ENCODE measurements around the gene CHAF1B.
"Not testable (repeated sequence)": the region's sequence is repeated elsewhere in the genome, so short reads cannot be mapped to it uniquely, and the experiment has no call there.

Gene CHAF1B

DNA sequence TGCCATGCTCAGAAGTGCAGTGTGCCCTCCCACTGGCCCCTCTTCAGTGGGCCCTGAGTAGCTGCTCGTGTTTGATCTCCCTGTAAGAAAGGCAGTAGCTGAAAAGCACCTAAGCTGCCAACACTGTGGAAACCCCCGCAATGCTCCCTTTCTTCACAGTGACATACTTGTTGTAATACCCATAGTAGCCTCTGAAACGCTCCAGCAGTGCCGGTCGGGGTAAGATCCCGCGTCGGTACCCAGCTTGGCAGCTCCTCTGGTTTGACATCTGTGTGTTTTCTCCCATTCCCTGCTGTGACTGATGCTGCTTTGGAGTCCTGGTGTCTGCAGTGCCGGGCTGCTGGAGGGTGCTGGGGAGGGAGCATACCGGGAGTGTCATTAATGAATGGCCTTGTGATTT is 3.6 kb downstream of the CHAF1B start:
- DNase-seq = no peak

- DNase-seq = not testable (repeated sequence)
Observed at GRCh38 chr21:36391649-36392048, 6.5 kb downstream of the CHAF1B start.

DNA sequence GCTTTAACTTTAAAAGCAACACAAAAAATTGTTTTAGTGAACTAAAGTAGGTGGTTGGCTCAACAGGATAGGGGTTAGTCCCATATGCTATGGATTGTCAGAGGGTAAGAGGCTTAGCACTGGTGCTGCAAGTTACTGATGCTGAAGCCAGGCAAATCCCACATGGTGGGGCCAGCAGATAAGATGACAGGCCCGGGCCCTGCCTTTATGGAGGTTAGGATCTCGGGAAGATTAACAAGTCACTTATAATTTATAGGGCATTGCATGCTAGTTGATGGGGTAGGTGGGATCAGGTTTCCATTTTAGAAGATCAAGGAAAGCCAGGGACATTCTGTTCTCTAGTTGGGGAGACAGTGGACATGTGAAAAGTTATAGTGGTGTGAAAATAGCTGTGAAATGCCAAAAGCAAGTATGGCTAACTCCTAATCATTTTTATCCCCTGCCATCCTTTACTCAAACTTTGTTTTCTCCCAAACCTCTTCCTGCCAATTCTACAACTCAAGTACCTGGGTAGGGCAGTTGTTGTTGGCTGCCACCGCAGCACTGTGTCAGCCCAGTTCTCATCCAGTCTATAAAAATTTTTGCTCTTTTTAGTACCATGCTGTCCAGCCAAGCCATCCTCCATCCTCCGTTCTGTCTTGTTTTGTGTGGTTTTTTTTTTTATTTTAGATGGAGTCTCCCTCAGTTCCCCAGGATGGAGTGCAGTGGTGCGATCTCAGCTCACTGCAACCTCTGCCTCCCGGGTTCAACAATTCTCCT is 10.3 kb downstream of the CHAF1B start:
- DNase-seq = no peak

DNA sequence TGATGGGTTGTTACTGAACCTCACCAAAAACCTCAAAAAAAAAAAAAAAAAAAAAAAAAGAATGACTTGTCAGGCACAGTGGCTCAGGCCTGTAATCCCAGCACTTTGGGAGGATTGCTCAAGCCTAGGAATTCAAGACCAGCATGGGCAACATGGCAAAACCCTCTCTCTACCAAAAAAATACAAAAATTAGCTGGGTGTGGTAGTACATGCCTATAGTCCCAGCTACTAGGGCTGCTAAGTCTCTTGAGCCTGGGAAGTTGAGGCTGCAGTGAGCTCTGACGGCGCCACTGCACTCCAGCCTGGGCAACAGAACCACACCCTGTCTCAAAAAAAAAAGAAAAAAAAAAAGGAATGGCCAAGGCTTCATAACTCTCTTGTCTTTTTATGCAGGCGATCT is 11.1 kb downstream of the CHAF1B start:
- no peak for DNase-seq

DNA sequence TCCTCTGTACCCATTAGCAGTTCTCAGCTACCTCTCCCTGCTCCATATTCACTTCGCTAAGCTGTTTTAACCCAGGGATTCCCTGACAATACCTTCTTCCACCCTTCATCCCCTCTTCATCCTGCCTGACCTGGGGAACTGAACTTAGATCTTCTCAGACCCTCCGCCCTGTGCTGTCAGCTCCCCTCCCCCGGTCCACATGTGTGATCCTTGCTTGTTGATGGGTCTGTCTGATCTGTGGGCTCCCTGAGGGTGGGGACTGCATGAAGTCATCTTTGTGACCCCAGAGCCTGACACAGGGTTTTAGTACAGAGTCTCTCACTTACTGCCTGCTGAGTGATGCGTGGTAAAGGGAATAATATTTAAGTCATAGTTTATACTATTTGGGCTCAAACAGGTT is 11.8 kb downstream of the CHAF1B start:
- DNase-seq = no peak

GRCh38 chr21:36397606-36398005 is 12.4 kb downstream of the CHAF1B start:
- DNase-seq = no peak

- DNase-seq = not testable (repeated sequence)
Observed at GRCh38 chr21:36399736-36400135, 14.5 kb downstream of the CHAF1B start.

- DNase-seq = no peak
Observed at GRCh38 chr21:36400719-36401118, 15.5 kb downstream of the CHAF1B start.

DNA sequence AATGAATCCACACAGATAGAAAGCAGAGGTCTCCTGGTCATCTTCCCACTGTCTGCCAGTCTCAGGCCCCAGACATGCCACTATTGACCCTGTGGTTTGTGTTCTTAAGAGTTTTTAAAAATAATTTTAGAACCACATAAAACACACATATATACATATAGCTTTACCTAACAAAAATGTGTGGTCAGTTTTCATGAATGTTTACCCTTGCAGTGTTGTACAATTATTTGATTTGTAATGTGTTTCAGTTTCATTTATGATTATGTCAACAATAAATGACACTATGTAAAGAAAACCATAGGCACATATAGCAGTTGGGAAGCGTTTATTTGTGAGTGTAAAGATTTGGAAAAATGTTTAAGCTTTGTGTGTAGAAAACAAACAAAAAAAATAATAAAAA is 17.1 kb downstream of the CHAF1B start:
- no peak for DNase-seq

DNA sequence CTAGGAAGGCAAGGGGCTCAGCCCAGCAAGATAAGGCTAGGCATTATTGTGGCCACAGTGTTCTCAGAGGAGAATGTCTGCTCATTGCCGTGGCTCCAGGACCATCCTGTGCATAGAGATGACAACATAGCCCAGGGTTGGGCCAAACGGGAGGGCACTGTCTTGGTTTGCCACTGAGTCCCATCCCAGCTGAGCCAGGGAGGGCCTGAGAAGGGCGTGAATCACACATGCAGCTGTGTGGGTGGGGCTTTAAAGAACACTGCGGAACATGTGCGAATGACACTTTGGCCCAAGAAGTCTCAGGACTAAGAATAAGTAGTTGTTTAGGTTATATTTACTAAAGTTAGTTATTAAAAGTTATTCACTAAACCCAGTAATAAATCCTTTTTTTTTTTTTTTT is 18.5 kb downstream of the CHAF1B start:
- DNase-seq = no peak

- DNase-seq = no peak
Observed at GRCh38 chr21:36408568-36408967, 23.4 kb downstream of the CHAF1B start.

DNA sequence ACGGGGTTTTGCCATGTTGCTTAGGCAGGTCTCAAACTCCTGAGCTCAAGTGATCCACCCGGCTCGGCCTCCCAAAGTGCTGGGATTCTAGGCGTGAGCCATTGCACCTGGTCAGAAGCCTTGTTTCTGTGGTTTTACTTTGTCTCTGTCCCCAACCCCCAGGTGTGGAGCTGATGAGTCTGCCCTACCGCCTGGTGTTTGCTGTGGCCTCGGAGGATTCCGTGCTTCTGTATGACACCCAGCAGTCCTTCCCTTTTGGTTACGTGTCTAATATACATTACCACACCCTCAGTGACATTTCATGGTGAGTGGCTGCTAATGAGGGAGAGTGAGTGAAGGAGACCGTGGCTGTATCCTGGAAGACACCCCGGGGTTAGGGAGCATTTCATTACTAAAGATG is 26.1 kb downstream of the CHAF1B start:
- DNase-seq = no peak

DNA sequence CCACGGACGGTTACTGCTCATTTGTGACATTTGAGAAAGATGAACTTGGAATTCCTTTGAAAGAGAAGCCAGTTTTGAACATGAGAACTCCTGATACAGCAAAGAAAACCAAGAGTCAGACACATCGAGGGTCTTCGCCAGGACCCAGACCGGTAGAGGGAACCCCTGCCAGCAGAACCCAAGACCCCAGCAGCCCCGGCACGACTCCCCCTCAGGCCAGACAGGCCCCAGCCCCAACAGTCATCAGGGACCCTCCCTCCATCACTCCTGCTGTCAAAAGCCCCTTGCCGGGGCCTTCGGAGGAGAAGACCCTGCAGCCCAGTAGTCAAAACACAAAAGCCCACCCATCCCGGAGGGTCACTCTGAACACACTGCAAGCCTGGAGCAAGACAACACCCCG is 27.7 kb downstream of the CHAF1B start:
- no peak for DNase-seq

DNA sequence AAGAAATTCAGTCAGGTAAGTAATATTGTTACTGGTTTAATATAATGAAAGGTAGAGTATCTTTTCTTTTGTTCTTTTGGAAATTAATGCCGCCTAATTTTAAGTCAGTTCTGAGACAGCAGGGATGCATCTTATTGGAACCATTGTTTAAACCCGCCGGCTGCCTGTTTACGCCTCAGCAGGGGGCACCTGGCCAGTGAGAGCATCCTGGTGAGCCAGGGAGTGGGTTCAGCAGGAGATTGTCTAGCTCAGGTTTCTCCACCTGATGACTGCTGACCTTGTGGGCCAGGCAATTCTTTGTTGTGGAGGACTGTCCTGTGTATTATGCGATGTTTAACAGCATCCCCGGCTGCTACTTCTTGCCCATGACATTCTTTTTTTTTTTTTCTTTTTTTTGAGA is 30.2 kb downstream of the CHAF1B start:
- no peak for DNase-seq

DNA sequence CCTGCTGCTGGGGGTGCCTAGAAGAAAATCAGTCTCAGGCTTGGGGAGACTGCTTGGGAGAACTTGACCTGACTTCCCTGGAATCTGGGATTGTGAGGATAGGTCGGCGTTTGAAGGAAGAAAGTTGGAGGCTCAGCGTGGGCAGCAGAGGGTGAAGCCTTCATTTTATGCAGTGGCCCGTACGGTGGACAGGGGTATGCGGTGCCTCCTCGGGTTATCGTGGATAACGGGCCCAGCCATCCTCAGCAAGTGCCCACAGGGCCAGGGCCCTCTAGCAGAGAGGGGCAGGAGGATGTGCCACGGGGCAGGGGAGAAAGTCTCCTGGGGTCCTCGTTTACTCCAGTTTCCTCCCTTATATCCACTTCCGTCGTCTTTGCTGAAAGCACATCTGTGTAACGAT is 34.0 kb downstream of the CHAF1B start:
- no peak for DNase-seq

DNA sequence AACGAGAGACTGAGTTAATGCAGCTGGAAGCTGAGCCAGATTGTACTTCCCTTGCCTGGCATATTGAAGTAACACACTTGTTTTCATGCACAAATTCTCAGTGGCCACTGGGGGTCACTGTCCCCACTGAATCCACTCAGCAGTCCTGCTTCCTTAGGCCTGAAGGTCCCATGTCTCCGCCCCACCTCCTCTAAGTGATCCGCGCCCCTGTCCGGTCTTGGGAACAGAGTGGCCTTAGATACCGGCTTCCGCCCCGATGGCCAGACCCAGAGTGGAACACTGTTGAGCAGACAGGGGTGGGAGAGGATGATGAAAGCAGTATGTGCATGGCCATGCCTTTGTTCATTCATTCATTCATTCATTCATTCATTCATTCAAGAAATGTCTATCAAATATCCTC is 34.8 kb downstream of the CHAF1B start:
- DNase-seq = peak; percentile 39

DNA sequence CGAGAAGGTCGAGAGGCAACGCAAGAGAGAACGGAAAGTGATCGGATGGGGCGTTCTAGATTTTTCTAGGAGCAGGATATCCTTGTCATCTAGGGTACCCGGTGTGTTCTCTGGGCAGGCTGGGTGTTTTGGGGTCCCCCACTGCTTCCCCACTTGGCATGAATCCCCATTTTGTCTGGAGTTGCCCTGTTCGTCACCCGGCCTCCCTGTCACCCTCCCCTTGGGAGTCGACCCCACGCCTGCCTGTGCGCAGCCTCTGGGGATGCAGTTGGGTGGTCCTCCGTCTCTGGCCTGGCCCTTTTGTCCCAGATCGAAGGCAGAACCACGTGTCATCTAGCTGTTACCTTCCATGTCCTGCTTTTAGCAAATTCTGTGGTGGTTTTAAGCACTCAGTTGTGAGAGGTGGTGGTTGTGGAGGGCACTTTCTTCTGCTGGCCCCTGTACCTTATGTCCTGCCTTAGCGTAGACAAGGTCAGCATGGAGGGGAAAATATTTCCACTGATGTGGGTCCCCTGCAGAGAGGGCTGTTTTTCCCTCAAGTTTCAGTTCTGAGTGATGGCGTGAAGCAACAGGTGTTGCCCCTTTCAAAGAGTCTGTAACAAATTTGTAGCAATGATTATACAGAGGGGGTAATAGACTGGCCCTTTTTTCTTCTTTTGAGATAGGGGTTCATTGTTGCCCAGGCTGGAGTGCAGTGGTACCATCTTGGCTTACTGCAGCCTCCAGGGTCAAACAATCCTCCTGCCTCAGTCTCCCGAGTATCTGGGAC is 35.6 kb downstream of the CHAF1B start:
- DNase-seq = no peak

- DNase-seq = no peak
Observed at GRCh38 chr21:36422279-36423098, 37.3 kb downstream of the CHAF1B start.

DNA sequence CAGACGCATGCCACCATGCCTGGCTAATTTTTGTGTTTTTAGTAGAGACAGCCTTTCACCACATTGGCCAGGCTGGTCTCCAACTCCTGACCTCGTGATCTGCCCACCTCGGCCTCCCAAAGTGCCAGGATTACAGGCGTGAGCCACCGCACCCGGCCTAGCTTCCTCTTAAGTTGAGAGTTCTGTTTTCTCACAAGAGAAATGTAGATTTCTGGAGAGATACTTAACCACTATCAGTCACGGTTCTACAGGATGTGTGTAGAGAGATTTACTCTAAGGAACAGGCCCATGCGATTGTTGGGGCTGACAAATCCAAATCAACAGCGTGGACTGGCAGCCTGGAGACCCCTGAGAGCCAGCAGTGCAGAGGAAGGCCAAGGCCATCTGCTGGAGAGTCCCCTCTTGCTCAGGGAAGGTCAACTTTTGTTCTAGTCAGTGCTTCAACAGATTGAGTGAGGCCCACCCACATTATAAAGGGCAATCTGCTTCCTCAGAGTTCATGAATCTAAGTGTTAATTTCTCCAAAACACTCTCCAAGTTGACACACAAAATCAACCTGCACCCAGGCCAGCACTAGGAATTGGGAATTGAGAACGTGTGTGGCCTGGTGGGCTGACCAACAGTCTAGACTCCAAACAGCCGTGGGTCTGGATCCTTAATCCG is 38.7 kb downstream of the CHAF1B start:
- DNase-seq = no peak

DNA sequence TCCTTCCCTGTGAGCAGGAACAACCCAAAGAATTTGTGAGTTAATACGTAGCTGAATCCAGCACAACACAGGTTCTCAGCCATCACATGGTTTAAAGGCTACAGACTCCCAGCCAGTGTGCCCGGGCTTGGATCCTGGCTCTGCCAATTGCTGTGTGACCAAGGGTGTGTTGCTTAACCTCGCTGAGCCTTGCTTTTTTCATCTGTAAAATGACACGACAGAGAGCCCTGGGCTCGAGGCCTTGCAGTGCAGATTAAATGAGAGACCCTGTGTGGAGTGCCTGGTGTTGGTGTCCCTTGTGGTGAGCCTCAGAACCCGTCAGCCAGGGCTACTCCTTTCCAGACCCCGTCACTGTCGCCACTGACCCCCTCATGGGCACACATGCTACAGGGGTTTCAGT is 39.4 kb downstream of the CHAF1B start:
- DNase-seq = no peak

DNA sequence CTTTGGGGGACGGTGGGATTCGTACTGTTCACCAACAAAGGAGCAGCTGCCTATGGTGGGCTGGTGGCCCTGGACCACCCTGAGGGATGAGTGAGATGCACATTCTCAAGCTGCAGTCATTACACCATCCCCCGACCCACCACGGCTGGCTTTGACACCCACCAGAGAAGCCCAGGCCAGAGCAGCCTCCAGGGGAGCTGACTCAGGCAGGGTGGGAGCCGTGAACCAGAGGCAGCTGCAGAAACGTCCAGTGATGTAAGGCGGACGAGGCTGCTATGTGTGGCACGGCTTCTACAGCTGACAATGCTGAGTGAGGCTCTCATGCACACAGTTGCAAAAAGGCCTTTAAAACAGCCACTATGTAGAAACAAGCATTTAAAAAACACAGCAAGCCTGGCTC is 40.1 kb downstream of the CHAF1B start:
- DNase-seq = no peak

- DNase-seq = no peak
Observed at GRCh38 chr21:36427502-36427901, 42.3 kb downstream of the CHAF1B start.

GRCh38 chr21:36428761-36429432 is 43.7 kb downstream of the CHAF1B start:
- DNase-seq = no peak
